Spleen (tissue), 11 donors: ENCODE results near the gene C11orf91. TPM values are rescaled to one million over a fixed set of nuclear protein-coding genes. Genes with fewer than 3 reads are reported as not detected.

Source experiments
- DNase-seq: peaks from one replicate; pipeline ENCODE4 v3.0.0-alpha.2; 2020
- H3K27ac ChIP-seq, 8 donors: fragments of 200-600 bp; sonication (generic) in 7 of 8; 1 replicate in 4 of 8; 2 replicates in 4 of 8; pipeline versions ENCODE4 v1.5.0 to v1.8.0; 2016 to 2021; ENCODE audit warnings: inconsistent platforms in 4 of 8, mild to moderate bottlenecking in 4 of 8, moderate library complexity in 1 of 8
- H3K27me3 ChIP-seq, 7 donors: fragments of 200-600 bp; sonication (generic) in 6 of 7; replicated peaks in 1 of 7; 1 replicate in 4 of 7; 2 replicates in 3 of 7; pipeline versions ENCODE4 v1.5.0 to v1.8.0; 2016 to 2021; ENCODE audit warnings: inconsistent platforms in 3 of 7, mild to moderate bottlenecking in 1 of 7
- H3K36me3 ChIP-seq, 6 donors: fragments of 200-600 bp; sonication (generic) in 5 of 6; 1 replicate in 4 of 6; 2 replicates in 2 of 6; pipeline versions ENCODE4 v1.5.0 to v1.8.0; 2016 to 2021; ENCODE audit warnings: inconsistent platforms in 2 of 6
- H3K4me1 ChIP-seq, 6 donors: fragments of 200-600 bp; sonication (generic) in 5 of 6; 1 replicate in 3 of 6; 2 replicates in 3 of 6; pipeline versions ENCODE4 v1.5.0 to v1.8.0; 2016 to 2021; ENCODE audit warnings: inconsistent platforms in 3 of 6
- H3K4me3 ChIP-seq, 8 donors: fragments of 200-600 bp; sonication (generic) in 7 of 8; 1 replicate in 4 of 8; 2 replicates in 4 of 8; pipeline versions ENCODE4 v1.5.0 to v1.8.0; 2016 to 2021; ENCODE audit warnings: inconsistent platforms in 4 of 8, mild to moderate bottlenecking in 4 of 8, moderate library complexity in 2 of 8
- H3K9me3 ChIP-seq, 8 donors: fragments of 200-600 bp; sonication (generic) in 7 of 8; 1 replicate in 4 of 8; 2 replicates in 4 of 8; pipeline versions ENCODE4 v1.5.0 to v1.8.0; 2016 to 2021; ENCODE audit warnings: inconsistent platforms in 4 of 8
- POLR2A ChIP-seq, 3 donors: fragments of 450-650 bp; IDR thresholded peaks; one replicate each; pipeline ENCODE4 v1.5.1; 2017; ENCODE audit warnings: antibody characterized with exemption in 3 of 3, mild to moderate bottlenecking in 1 of 3
- POLR2AphosphoS5 ChIP-seq, 3 donors: sonication (generic); formaldehyde crosslinking; IDR thresholded peaks; one replicate each; pipeline ENCODE4 v1.5.1; 2017; ENCODE audit warnings: antibody characterized with exemption in 3 of 3
- WGBS, 5 donors: extraction: QIAGEN DNeasy Blood & Tissue Kit in 3 of 5; methylation state at CpG; one replicate each; pipeline versions ENCODE4 v1.1.5 to v1.1.7; 2013 to 2018; 5-methylcytosine and 5-hydroxymethylcytosine counted together
- intact Hi-C: fragments of 100-400 bp; cut with DNase I; formaldehyde crosslinking; loops from one replicate; pipeline ENCODE4 v1.15.0; 2023; ENCODE audit warnings: low total_unique reads
- polyA plus RNA-seq, 3 donors: library from polyadenylated mRNA; stranded (reverse); fragments of 200-250 nt; gene quantifications; one replicate each; pipeline ENCODE4 v1.2.1, GENCODE V29; 2013
- total RNA-seq, 7 donors: library from RNA; depleted of rRNA in 3 of 7; stranded (reverse); fragments of >200 nt in 3 of 7; fragmentation: NEBNext Ultra II Directional in 4 of 7; extraction: Animal tissue kit (Norgen Biotek cat#: 25700) in 4 of 7; gene quantifications; one replicate each; pipeline versions ENCODE4 v1.1.0 to v1.2.1, GENCODE V29; 2016 to 2021
- TF ChIP-seq, protein P1 (sequence below), 11 experiments: fragments of 200-600 bp in 7 of 11; fragments of 450-650 bp in 4 of 11; sonication (generic) in 4 of 11; IDR thresholded peaks in 8 of 11; conservative IDR thresholded peaks in 3 of 11; 1 replicate in 7 of 11; 2 replicates in 4 of 11; pipeline versions ENCODE4 v1.4.0 to v1.8.0; 2016 to 2021; ENCODE audit warnings: antibody characterized with exemption in 11 of 11, inconsistent platforms in 4 of 11, mild to moderate bottlenecking in 1 of 11
- donor health status: healthy with polysubstance abuse.
- donor health status: DM: no; HTN: no; CAD: no; lungs with moderate emphysema.
- donor health status: DM: no; HTN: no; CAD: no.
- donor health status: Bipolar disorder and iron deficiency.
- donor health status: healthy.
- donor health status: DM: no; HTN: no; CAD: no.
- donor health status: DM: yes; HTN: yes; CAD: no.

The C11orf91 gene
- total and polyA plus RNA-seq, 10 donors: 0.85 TPM; not detected in 9

DNA sequence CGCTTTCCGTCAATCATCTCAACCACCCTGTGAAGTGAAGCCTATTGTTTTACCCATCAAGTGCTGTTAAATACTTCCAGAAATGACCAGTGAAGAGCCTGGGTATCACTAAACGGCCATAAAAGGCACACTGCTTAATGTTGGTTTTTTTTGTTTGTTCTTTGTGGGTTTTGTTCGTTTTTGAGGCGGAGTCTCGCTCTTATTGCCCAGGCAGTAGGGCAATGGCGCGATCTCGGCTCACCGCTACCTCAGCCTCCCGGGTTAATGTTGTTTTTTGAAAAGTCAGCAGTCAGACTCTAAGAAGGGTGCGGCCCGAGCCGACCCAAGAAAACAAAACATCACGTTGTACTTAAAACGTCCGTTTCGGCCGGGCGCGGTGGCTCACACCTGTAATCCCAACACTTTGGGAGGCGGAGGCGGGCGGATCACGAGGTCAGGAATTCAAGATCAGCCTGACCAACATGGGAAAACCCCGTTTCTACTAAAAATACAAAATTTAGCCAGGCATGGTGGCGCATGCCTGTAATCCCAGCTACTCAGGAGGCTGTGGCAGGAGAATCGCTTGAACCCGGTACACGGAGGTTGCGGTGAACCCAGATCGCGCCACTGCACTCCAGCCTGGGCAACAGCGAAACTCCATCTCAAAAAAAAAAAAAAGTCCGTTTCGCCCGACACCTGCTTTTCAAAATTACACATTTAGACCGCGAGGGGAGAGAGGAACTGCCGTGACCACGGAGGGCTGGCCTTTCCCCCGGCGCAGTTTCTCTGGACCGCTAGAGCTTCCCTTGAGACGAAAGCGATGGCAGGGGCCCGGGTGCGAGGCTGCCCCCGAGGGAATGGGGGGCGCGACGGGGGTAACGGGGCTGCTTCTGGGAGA, 34.9 kb upstream of the C11orf91 start:
- peaks cover 0 to 8% (median 0%) of the 10 kb centered on the region in 6 donors for H3K36me3 ChIP-seq
- H3K4me3 ChIP-seq: peak overlapping the region; percentile 63 to 87 (median 82)
- intact Hi-C loops: no loop called here
- peak overlapping the region; percentile 61 to 93 (median 89) for H3K27ac ChIP-seq
- peak; percentile 81 for DNase-seq
- no peak for TF ChIP-seq POLR2A (IDR thresholded peaks at IDR 0.05)
- no peak for TF ChIP-seq POLR2AphosphoS5 (IDR thresholded peaks at IDR 0.05)
- TF ChIP-seq, protein P1, sequence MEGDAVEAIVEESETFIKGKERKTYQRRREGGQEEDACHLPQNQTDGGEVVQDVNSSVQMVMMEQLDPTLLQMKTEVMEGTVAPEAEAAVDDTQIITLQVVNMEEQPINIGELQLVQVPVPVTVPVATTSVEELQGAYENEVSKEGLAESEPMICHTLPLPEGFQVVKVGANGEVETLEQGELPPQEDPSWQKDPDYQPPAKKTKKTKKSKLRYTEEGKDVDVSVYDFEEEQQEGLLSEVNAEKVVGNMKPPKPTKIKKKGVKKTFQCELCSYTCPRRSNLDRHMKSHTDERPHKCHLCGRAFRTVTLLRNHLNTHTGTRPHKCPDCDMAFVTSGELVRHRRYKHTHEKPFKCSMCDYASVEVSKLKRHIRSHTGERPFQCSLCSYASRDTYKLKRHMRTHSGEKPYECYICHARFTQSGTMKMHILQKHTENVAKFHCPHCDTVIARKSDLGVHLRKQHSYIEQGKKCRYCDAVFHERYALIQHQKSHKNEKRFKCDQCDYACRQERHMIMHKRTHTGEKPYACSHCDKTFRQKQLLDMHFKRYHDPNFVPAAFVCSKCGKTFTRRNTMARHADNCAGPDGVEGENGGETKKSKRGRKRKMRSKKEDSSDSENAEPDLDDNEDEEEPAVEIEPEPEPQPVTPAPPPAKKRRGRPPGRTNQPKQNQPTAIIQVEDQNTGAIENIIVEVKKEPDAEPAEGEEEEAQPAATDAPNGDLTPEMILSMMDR (IDR thresholded peaks at IDR 0.05 in 8 of 11, conservative IDR thresholded peaks at IDR 0.05 in 3 of 11): peak in 4 of 11 experiments; percentile 9 to 26 (median 18)
- H3K4me1 ChIP-seq: peaks cover 15 to 66% (median 41%) of the 10 kb centered on the region in 6 donors
- H3K27me3 ChIP-seq: no peaks in the 10 kb centered on the region
- 1 to 2% (median 1%) methylated on average over 49 to 53 of the region's 53 CpGs for WGBS, 5 donors
- no peaks in the 10 kb centered on the region for H3K9me3 ChIP-seq

DNA sequence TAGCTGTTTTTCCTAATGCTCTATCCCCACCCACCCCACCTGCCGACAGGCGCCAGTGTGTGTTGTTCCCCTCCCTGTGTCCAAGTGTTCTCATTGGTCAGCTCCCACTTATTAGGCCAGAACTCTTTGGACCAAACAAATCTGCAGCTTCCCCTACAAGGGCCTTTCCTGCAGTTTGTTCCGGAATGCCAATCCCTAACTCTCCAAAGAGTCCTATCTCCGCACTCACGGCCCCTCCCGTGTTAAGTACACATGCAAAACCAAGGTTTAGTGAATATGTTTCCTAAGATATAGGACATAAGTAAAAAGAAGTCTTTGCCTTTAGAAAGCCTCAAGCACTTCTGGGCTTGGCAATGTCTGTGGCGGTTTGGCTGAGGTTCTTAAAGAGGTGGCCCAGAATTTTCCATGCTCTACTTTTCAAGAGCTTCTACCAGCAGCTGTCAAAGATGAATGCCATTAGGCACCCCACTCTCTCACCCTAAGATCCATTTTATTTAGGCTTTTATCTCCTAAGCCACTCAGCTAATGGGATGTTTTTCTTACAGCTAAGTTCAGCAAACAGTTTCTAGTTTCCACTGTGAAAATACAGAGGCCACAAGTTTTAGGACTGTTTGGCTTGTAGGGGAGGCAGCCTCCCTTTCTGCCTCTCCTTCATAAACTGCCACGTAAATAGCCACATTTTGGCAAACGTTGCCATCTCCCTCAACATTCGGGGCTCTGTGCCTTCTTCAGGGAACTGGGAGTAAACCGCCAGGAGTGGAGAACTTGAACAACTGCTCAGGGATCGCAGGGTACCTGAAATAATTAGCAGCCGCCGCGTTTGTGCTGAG, 34.0 kb upstream of the C11orf91 start:
- peak overlapping the region; percentile 61 to 93 (median 89) for H3K27ac ChIP-seq
- TF ChIP-seq, protein P1 (IDR thresholded peaks at IDR 0.05 in 8 of 11, conservative IDR thresholded peaks at IDR 0.05 in 3 of 11): no peak
- TF ChIP-seq POLR2AphosphoS5 (IDR thresholded peaks at IDR 0.05): no peak
- no peak for TF ChIP-seq POLR2A (IDR thresholded peaks at IDR 0.05)
- no peaks in the 10 kb centered on the region for H3K9me3 ChIP-seq
- H3K36me3 ChIP-seq: peaks cover 0 to 15% (median 0%) of the 10 kb centered on the region in 6 donors
- H3K4me3 ChIP-seq: peak overlapping the region; percentile 63 to 87 (median 82)
- H3K27me3 ChIP-seq: no peaks in the 10 kb centered on the region
- DNase-seq: no peak
- intact Hi-C loops: no loop called here
- H3K4me1 ChIP-seq: peaks cover 15 to 73% (median 42%) of the 10 kb centered on the region in 6 donors
- 28 to 39% (median 34%) methylated on average over 15 of the region's 15 CpGs for WGBS, 5 donors

DNA sequence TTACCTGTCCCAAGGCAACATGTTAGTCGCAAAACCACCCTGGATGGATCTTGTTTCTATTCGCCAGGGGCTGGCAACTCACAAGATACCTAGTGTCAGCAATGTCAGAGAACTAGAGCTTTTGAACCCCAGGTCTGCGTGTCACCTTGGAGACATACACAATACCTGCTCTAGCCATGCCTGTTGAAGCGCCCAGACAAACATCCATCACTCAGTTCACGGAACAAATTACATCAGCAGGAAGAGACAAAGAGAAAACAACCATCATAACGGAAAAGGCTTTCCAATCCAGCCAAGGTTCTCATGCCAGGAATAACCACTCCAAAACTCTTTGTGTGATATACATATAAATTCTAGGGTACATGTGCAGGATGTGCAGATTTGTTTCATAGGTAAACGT, 33.4 kb upstream of the C11orf91 start:
- TF ChIP-seq POLR2A (IDR thresholded peaks at IDR 0.05): no peak
- TF ChIP-seq, protein P1 (IDR thresholded peaks at IDR 0.05 in 8 of 11, conservative IDR thresholded peaks at IDR 0.05 in 3 of 11): no peak
- no peak for TF ChIP-seq POLR2AphosphoS5 (IDR thresholded peaks at IDR 0.05)
- Histone ChIP-seq H3K36me3 (peaks cover 0 to 16% (median 0%) of the 10 kb centered on the region in 6 donors), H3K4me1 (peaks cover 15 to 79% (median 42%) of the 10 kb centered on the region in 6 donors), H3K4me3 (peak overlapping the region in 4 of 8 donors; percentile 63 to 87 (median 82)), H3K9me3 (no peaks in the 10 kb centered on the region), H3K27me3 (no peaks in the 10 kb centered on the region), H3K27ac (peak overlapping the region in 4 of 8 donors; percentile 89 to 93 (median 90))
- 73 to 85% (median 80%) methylated on average over 7 of the region's 7 CpGs for WGBS, 5 donors
- no peak for DNase-seq
- intact Hi-C loops: no loop called here
